ENCODE data around the gene MYBBP1A. TPM values are rescaled to one million over a fixed set of nuclear protein-coding genes. Genes with fewer than 3 reads are reported as not detected.

Gene MYBBP1A
- total and polyA plus RNA-seq, 2 donors (not counting 1 experiment from before 2014, with no cell fraction given), result 72.4 to 74.4 TPM

DNA sequence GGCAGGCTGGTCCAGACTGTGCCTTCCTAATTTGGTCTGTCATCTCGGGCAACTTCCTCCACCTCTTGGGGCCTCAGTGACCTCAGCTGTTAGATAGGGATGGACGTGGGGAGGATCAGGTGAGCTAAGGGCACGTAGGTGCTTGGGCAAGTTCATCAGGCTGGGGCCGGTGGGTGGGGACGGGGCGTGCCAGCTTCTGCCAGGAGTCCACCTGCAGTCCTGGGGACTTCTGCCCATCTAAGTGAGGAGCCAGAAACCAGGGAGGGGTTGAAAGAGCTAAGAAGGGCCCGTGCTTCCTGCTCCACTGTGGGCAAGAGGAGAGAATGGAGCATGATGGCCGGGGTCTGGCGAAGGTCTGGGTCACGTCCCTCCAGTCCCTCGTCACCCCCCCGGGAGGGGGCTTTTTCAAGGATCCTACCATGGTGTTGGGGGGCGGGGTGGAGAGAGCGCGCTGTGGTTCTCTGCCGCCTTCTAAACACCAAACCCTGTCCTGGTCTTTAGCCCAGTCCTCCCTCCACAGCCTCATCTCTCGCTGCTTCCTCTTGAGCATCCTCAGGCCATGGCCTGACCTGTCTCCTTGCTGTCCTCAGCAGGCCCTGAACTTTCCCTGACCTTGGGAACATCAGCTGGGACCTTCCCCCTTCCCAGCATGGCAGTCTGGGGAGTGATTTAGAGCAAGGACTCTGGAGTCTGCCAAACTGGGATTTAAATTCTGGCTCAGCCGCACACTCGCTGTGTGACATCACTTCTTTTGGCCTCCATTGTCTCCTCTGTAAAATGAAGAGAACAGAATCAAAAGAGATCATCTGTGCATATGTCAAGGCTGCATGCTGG lies 34.9 kb downstream of the MYBBP1A start:
- Mint-ChIP-seq H3K9me3 (ENCODE audit: insufficient read depth) (no peaks in the 10 kb centered on the region), H3K27ac (no peak overlapping the region), H3K4me3 (no peak overlapping the region), H3K27me3 (no peaks in the 10 kb centered on the region), H3K4me1 (peaks cover 3% of the 10 kb centered on the region)
- 97% methylated on average over 13 of the region's 19 CpGs for WGBS (ENCODE audit: insufficient coverage)
- no peaks in the 10 kb centered on the region for H3K79me2 ChIP-seq (ENCODE audit: control insufficient read depth, insufficient read depth, low read length)
- H3K4me2 ChIP-seq (replicated peaks; ENCODE audit: low read depth, low read length, poor library complexity, severe bottlenecking), result no peak overlapping the region
- no peaks in the 10 kb centered on the region for H4K20me1 ChIP-seq (ENCODE audit: control insufficient read depth, insufficient read depth, low read length, poor library complexity, severe bottlenecking)
- no peak for DNase-seq
- H3K4me3 ChIP-seq (ENCODE audit: control extremely low read depth in 1 of 5, extremely low read depth in 1 of 5, insufficient read depth in 1 of 5, low read depth in 2 of 5, low read length in 4 of 5), result no peak overlapping the region
- no peak overlapping the region for H3K9ac ChIP-seq (ENCODE audit: low read length)
- no peak for TF ChIP-seq EZH2 (IDR thresholded peaks at IDR 0.05; ENCODE audit: borderline replicate concordance, insufficient read depth, low read depth, low read length, poor library complexity, severe bottlenecking)
- no peak for TF ChIP-seq CTCF (IDR thresholded peaks at IDR 0.05)
- H3K9me3 ChIP-seq (ENCODE audit: control extremely low read depth in 1 of 3, control insufficient read depth in 2 of 3, insufficient read depth in 1 of 3, low read length in 2 of 3), result peaks cover 0 to 3% (median 0%) of the 10 kb centered on the region in 3 donors
- no peak overlapping the region for H2AFZ ChIP-seq (ENCODE audit: insufficient read depth, low read depth, low read length, poor library complexity, severe bottlenecking)
- H3K27ac ChIP-seq (ENCODE audit: low read length in 2 of 2), result no peak overlapping the region
- intact Hi-C loops (cut with micrococcal nuclease), result no loop called here
- ChIA-PET POLR2A (no interaction called here), CTCF (no interaction called here)
- peaks cover 0 to 28% of the 10 kb centered on the region in 2 donors for H3K4me1 ChIP-seq (ENCODE audit: control insufficient read depth in 2 of 2, insufficient read depth in 2 of 2, low read length in 2 of 2)
- H3K27me3 ChIP-seq (replicated peaks in 1 of 4; ENCODE audit: control extremely low read depth in 1 of 4, control insufficient read depth in 3 of 4, insufficient read depth in 4 of 4, low read length in 3 of 4), result no peaks in the 10 kb centered on the region
- no peaks in the 10 kb centered on the region for H3K36me3 ChIP-seq (replicated peaks in 1 of 2; ENCODE audit: control extremely low read depth in 1 of 2, control insufficient read depth in 1 of 2, extremely low read depth in 1 of 2, insufficient read depth in 2 of 2, low read length in 1 of 2)
- no peak for ATAC-seq (ENCODE audit: low read depth)

GRCh38 chr17:4519361-4519788 lies 35.8 kb downstream of the MYBBP1A start:
- DNase-seq (no peak), ATAC-seq (ENCODE audit: low read depth) (no peak)
- Histone ChIP-seq H3K79me2 (ENCODE audit: control insufficient read depth, insufficient read depth, low read length) (no peaks in the 10 kb centered on the region), H3K36me3 (replicated peaks in 1 of 2; ENCODE audit: control extremely low read depth in 1 of 2, control insufficient read depth in 1 of 2, extremely low read depth in 1 of 2, insufficient read depth in 2 of 2, low read length in 1 of 2) (no peaks in the 10 kb centered on the region), H2AFZ (ENCODE audit: insufficient read depth, low read depth, low read length, poor library complexity, severe bottlenecking) (no peak overlapping the region), H4K20me1 (ENCODE audit: control insufficient read depth, insufficient read depth, low read length, poor library complexity, severe bottlenecking) (no peaks in the 10 kb centered on the region), H3K27me3 (replicated peaks in 1 of 4; ENCODE audit: control extremely low read depth in 1 of 4, control insufficient read depth in 3 of 4, insufficient read depth in 4 of 4, low read length in 3 of 4) (no peaks in the 10 kb centered on the region), H3K27ac (ENCODE audit: low read length in 2 of 2) (no peak overlapping the region), H3K9me3 (ENCODE audit: control extremely low read depth in 1 of 3, control insufficient read depth in 2 of 3, insufficient read depth in 1 of 3, low read length in 2 of 3) (peaks cover 0 to 3% (median 0%) of the 10 kb centered on the region in 3 donors), H3K4me2 (replicated peaks; ENCODE audit: low read depth, low read length, poor library complexity, severe bottlenecking) (peak overlapping the region; percentile 43), H3K4me3 (ENCODE audit: control extremely low read depth in 1 of 5, extremely low read depth in 1 of 5, insufficient read depth in 1 of 5, low read depth in 2 of 5, low read length in 4 of 5) (no peak overlapping the region), H3K9ac (ENCODE audit: low read length) (no peak overlapping the region), H3K4me1 (ENCODE audit: control insufficient read depth in 2 of 2, insufficient read depth in 2 of 2, low read length in 2 of 2) (peaks cover 0 to 28% of the 10 kb centered on the region in 2 donors)
- no peak overlapping the region for H3K27ac Mint-ChIP-seq
- POLR2A ChIA-PET, result no interaction called here
- TF ChIP-seq EZH2 (IDR thresholded peaks at IDR 0.05; ENCODE audit: borderline replicate concordance, insufficient read depth, low read depth, low read length, poor library complexity, severe bottlenecking) (no peak), CTCF (IDR thresholded peaks at IDR 0.05) (no peak)
- WGBS (ENCODE audit: insufficient coverage), result 97% methylated on average over 12 of the region's 14 CpGs
- H3K4me1 Mint-ChIP-seq, result peaks cover 3% of the 10 kb centered on the region
- no peak overlapping the region for H3K4me3 Mint-ChIP-seq
- intact Hi-C loops (cut with micrococcal nuclease), result no loop called here
- no peaks in the 10 kb centered on the region for H3K9me3 Mint-ChIP-seq (ENCODE audit: insufficient read depth)
- H3K27me3 Mint-ChIP-seq, result no peaks in the 10 kb centered on the region
- CTCF ChIA-PET, result no interaction called here

All from B cell (primary cell).